ENCODE data around the gene TGFBR3. TPM values are rescaled to one million over a fixed set of nuclear protein-coding genes. Genes with fewer than 3 reads are reported as not detected.
A peak's percentile ranks its signal among the peaks of the same experiment; 100 is the strongest.

Gene TGFBR3
- total RNA-seq, 1 experiment from 2014 or later: 2.1 TPM

DNA sequence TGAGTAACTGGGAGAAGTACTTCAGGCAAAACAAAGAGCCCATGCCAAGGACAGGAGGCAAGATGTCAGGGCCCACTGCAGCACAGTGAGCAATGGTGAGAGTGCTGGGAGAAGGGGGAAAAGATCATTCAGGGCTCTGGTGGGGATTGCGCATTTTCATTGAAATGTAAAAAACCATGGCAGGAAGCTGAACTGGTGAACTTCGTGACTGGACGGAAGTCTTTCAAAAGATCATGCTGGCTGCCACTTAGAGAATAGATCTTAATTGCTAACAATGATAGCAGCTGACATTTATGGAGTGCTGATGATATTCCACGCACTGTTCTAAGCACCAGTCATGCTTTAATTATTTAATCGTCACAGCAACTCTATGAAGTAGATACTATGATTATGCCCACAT is 107.0 kb downstream of the TGFBR3 start:
- no peak for DNase-seq (ENCODE audit: low read depth)

DNA sequence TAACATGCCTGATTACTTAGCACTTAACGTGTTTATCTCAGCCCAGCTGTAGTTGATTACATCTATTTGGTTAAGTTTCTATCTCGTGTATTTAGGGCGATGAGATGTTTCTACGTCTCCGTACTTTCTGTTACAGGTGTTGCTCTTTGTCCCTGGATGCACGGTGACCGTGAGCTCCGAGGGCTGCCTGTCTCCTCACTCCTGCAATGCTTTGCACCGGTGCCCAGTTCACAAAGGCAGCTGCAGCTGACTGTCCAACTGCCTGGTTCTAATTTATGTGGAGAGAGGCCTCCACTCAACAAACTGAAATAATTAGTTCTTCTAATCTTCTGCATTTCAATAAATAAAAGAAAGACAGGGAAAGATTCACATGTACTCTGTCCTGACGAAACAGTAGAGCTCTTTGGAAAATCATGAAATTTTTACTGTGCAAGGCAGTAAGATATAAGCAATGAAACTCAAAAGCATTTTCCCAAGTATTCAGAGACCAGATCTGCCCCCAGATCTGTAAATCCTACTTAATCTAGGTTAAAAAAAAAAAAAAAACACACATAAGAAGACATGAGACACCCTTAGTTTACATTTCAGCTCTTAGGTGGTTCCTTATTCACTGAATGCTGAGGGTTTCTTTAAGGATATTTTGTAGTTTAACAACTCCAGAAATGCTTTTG is 108.2 kb downstream of the TGFBR3 start:
- DNase-seq (ENCODE audit: low read depth): no peak

DNA sequence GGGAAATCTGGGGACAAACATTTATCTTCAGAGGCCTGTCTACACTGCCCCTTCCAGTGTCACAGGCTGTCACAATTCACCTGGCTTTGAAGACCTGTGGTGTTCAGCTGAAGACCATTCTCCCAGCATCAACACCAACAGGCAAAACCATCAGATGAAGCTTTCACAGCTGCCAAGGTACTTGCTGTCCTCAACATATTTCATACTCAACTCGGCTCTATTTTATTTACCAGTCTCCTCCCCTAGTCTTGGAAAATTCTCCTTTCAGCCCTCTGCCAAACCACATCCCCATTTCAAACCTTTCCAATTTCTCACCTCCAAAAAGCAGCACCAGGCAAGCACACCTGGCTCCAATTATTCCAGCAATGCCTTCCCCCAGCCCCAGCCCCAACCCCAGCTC is 108.8 kb downstream of the TGFBR3 start:
- no peak for DNase-seq (ENCODE audit: low read depth)

DNA sequence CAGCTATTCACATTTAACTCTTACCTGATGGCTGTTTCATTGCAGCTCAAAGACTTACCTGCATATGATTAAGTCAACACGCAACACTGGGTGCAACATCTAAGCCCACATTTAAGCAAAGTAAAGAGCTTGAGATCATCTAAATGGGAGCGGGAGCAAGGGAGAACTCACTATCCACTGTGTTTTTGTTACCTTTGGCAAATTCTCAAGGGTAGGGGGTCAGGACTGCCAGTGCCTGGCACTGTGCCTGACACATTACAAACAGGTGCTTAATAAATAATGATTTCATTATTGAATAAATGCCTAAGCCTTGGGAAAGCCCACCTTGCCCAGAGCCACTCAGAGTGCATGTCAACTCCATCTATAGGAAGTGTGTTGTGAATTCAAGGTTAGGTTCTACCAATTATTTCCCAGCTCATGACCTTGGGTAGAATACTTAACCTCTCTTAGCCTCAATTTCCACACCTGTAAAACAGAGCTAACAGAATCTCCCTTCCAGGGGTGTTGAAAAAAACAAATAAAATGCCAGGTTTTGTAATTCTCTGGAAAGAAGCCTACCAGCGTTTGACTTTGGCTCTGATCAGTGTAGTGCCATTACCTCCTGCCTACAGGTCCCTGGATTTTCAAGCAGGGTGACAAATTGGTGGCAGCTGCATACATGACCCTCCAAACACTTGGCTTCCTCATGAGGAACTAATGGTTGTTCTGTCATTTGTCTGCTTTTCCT is 109.7 kb downstream of the TGFBR3 start:
- no peak for DNase-seq (ENCODE audit: low read depth)

DNA sequence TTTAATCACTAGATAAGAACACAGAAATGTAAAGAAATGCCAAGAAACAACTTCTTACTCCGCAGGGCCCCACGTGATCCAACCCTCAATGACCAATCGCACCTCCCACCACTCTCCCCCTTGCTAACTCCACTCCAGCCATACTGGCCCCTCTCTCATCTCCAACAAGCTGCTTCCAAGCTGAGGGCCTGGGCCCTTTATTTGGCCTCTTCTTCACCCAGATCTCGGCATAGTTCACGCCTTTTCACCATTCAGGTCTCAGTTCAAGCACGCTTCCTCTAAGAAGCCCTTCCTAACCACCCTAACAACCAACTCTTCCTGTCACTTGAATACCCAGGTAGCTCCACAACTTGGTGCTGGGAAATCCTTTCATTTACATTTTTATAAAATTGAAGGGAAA is 110.7 kb downstream of the TGFBR3 start:
- DNase-seq (ENCODE audit: low read depth): no peak

DNA sequence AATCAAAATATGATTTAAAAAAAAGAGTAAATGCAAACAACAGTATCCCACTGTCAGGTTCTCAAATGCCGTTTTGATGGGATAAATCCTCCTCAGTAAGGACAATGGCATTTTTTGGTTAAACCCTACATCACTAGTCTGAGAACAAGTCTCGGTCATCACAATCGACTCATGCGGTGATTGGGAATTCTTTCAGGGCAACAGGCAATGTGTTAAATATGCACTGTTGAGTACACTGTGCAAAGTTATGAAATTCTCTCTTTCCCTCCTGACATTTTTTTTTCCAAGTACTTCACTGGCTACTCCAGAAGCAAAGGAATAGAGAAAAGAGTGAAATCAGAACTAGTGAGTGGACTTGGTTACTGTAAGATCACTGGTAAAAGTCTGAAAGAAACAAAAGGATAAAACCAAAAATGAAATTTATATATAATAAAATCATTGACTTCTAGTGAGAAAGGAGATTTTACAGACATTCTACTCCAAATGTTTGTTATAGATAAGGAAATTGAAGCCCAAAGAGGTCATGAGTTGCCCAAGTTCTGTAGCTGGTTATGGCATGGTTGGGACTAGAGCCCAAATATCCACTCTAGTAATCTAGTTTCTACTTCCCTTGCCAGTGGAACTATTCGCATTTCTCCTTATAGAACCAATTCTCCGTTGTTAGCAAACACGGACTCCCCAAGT is 111.3 kb downstream of the TGFBR3 start:
- DNase-seq (ENCODE audit: low read depth): no peak

DNA sequence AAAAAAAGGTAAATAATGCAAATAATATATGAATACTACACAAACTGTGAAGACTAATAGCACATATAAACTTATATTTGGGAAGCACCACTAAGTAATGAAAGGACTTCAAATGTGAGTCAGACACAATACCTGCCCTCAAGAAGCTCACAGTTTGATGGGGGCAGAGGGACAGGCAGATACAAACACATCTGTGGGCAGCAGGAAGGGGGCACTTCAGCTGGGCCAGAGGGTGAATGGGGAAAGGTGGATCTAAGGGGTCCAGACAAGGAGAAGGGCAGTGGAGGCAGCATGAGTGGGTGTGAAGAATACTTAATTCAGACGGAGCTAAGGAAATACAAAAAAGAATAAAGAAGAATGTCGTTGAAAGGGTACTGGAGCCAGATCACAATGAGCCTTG is 114.2 kb downstream of the TGFBR3 start:
- no peak for DNase-seq (ENCODE audit: low read depth)

DNA sequence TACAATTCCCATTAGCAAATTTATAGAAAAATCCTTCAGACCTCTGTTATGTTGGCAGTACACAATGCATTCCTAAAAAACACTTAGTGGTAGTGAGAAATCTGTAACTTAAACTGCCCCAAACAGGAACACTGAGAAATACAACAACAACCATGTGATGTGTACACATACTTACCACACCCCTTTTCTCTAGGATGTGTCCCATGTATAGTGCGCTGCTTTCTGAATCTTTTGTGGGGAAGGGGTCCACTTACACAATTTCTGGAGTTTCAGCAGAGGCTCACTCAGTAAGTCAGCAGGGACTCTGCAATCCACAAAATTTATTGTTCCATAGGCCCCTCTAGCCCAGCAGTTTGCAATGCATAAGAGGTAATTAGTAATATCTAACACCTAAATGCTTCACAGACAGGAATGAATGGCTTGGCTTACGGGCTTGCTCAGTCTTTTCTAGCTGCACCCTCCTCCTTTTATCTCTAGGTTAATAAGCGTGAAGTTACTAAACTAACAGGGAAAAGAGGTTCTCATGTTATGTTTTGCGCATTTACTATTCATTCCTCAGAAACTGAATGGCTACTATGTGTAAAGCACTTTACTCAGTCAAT is 115.2 kb downstream of the TGFBR3 start:
- no peak for DNase-seq (ENCODE audit: low read depth)

DNA sequence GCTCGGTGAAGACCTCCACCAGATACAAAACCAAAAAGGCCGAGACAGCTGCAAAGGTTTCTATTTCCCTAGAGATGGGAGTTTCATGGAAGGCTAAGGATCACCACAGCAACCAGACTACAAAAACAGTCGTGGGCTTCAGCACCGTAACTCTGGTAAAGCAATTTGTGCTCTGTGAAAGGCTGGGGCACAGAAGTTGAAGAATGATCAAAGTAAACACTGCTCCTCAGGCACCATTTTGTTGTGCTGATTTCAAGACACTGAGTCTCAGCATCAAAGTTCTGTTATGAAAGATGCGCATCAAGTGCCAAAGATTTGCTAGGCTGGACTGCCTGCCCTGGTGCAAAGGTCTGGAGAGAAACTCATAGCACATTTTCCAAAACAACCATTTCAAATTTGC is 116.2 kb downstream of the TGFBR3 start:
- DNase-seq (ENCODE audit: low read depth): peak; percentile 22

DNA sequence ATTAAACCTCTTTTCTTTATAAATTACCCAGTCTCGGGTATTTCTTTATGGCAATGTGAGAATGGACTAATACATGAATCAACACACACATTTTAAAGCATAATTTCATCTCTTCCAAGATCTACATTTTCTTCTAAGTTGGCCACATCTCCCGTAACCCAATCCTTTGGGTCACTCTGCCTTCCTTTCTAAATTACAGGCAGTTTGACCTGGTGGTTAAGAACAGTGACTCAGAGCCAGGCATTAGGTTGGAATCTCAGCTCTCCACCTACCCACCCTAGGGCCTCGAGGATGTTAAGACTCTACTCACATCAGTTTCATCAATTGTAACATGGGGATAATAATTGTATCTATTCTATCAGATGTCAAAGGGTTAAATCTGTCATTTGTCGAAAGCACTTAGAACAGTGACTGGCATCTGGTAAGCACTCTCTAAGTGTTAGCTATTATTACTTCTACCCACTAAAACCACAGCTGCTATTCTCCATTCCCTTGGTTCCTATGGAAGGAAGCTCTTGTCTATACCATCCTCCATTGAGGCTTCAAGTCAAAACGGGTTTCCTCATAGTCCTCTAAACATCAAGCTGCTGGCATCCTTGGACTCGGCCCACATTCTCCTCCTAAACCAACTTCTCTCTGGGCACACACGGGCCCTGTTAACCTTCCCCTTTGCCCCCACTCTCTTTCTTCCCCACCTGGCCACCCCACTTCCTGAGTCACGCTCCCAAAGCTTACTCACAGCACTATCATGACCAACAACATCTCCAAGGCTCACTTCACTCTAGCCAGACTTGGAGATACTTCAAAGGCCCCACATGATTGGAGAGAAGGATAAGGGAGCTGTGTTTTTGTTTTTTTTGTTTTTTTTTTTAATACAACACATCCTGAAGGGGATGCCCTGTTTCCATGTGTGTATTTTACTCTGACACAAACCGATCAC is 116.9 kb downstream of the TGFBR3 start:
- peak; percentile 81 for DNase-seq (ENCODE audit: low read depth)

DNA sequence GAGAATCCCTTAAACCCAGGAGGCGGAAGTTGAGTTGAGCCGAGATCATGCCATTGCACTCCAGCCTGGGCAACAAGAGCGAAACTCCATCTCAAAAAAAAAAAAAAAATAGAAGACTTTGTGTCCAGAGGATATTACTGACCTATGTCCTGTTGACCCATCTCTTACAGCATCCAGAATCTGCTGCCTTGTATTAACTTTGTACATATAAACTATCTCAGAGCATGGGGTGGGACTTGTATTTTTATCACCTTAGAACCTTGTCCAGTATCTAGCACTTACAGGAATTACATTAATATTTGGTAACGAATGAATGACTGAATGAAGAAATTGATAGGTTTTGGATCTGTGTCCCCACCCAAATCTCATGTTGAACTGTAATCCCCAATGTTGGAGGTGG is 117.8 kb downstream of the TGFBR3 start:
- no peak for DNase-seq (ENCODE audit: low read depth)

DNA sequence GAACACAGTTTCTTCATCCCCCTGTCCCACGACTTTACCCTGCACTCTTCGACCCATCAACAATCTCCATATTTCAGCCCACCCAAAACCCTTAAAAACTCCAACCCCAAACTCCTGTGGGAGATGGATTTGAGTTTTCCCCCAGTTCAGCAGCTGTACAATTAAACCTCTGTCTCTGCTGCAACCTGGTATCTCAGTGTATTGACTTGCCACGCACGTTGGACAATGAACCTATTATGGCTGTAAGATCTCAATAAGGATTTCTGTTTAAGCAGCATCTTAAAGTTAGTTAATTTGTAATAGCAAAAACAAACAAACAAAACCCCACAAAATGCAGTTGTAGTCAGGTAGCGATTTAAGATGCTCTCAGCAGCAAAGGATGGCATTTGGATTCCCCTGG is 119.1 kb downstream of the TGFBR3 start:
- no peak for DNase-seq (ENCODE audit: low read depth)

DNA sequence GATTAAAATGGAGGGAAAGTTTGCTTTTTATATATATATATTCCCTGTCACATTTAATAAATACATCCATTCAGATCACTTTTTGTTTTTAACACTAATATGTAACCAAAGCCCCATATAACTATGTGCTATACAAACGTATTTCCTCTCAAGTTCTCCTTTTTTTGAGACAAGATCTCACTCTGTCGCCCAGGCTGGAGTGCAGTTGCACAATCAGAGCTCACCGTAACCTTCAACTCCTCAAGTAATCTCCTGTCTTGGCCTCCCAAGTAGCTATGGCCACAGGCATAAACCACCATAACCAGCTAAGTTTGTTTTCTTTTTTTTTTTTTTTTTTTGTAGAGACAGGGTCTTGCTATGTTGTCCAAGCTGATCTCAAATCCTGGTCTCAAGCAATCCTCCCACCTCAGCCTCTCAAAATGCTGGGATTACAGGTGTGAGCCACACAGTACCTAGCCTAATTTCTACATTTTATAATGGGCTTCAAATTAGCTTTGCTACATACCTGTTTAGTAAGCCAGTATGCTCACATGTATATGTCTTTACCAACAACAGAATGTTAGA is 120.0 kb downstream of the TGFBR3 start:
- no peak for DNase-seq (ENCODE audit: low read depth)

DNA sequence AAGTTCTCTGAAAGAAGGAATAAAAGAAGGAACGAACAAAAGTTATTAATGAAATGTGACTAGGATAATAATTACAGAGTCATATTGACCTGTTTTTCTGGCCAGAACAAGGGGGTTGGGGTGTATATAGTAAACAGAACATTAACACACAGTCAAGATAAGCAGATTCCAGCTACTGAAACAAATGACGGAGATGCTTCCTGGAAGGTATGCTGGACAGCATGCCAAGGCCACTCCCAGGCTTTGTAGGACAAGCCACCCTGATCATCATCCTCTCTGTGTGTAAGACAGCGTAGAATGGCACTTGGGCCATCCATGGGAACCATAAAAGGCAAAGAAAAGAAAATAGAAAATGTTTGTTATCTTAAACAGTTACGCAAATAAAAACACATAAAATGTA is 120.7 kb downstream of the TGFBR3 start:
- no peak for DNase-seq (ENCODE audit: low read depth)

DNA sequence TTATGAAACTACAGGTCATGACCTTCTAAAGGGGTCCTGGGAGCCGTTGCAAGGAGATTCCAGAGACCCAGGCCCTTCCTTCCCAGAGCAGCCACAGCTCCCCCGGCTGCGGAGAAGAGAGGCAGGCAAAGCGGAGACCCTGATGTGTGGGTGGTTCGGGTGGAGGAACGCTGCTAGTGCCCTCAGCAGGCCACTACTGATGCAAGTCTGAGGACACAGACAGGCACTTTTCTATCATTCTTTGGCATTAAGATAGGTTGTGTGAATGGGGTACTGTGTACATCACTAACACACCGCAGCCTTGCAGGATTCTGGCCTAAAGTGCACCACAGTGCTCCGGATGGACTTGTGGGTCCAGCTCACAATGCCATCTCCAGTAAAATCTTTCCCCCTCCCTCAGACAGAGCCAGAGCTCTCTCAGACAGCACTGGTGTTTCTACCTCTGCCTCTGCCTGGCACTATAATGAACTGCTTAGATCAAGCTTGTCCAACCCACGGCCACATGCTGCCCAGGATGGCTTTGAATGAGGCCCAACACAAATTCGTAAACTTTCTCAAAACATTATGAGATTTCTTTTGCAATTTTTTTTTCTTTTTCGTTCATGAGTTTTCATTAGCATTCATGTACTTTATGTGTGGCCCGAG is 121.4 kb downstream of the TGFBR3 start:
- no peak for DNase-seq (ENCODE audit: low read depth)

DNA sequence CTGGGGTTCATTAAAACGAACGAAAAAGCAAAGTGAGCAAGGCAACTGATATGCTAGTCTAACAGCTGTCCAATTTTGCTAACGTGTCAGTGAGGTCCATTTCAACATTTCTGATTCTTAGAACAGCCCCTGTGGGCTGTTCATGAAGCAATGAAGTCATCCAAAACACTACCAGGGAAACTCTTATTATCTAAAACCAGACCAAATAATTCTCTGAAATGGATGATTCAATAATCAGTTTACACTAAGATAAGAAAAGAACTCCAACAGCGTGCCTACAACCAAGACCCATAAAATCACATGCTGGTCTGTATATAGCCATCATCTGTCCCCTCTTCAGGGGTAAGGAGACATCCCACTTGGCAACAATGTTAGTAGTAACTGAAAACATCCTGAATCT is 122.7 kb downstream of the TGFBR3 start:
- DNase-seq (ENCODE audit: low read depth): no peak

DNA sequence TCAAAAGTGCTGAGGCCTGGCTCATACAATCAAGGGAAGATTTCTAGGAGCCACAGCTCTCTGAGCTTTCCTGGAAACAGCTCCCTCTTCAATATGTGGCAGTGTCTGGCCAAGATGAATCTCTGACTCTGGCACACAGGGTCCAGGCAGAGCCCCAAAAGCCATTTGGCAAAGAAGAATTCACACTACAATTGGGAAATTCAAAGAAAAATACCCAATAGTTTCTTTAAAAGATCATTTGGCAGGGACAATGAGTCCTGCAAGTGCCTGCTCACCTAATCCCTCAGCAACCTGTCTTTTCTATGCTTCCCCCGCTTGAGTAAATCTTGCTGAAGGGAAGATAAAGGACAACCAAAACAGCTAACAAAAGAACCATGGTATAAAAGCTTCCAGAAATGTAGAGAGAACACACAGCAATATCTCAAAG is 124.6 kb downstream of the TGFBR3 start:
- no peak for DNase-seq (ENCODE audit: low read depth)

DNA sequence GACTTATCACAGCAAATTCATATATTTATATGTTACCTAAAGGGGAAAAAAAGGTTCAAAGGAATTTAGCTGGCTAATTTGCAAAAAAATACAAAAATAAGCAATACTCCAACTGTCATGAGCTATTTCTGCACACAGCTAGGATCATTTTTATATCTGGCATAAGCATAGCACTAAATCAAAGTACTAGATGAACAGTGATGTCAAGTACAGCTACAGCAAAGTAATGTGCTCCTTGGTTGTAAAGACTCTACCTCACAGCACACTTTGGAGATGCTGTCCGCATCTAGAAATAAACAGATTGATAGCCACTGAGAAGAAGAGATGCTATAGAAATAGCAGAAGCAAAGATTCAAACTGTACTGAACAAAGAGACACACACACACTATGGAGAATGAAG is 125.4 kb downstream of the TGFBR3 start:
- no peak for DNase-seq (ENCODE audit: low read depth)

DNA sequence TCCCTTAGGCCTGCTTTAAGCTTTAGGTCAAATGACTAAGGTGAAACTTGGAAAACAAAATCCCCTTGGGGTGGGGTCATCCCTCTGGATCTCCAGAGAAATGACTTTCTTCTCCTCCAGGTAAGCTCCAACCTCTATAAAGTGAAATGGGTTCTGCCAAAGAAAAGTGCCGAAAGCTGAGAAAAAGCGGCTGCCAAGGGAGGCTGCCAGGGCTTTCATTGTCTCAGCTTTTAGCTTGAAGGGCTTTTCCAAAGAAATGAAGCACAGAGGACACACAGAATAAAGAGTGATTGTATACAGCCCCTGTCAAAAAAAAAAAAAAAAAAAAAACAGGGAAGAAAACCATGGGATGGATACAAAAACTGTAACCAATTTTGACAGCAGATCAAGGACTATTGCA is 126.9 kb downstream of the TGFBR3 start:
- no peak for DNase-seq (ENCODE audit: low read depth)

DNA sequence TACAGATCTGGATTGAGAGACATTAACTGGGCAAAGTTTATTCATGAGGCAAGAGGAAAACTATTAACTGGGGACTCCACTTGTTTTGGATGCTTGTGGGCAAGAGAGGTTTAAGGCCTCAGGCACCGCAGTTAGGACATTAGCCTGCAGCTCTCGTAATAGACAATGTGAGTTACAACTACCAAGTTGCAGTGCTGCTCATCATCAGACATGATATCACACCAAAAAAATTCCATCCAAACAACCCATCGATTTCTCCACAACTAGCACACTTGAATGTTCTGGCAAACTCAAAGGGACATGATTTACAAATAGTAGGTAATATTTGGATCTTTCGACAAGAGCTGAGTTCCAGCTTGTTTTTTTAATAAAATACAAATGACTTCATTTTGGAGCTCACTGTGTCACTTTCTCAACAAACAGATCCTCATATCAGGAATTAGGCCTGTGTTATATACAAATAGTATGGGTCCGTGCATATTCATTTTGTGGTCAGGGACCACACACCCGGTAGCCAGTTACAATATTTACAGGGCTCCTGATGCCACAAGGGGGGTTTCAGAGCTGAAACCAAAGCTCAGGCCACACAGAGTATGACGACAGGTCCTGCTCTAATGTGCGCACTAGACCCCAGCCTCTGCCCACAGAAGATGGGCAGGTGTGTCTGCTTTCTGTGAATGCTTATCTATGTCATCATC is 128.0 kb downstream of the TGFBR3 start:
- peak; percentile 26 for DNase-seq (ENCODE audit: low read depth)
